Adipose tissue (tissue), 3 donors: ENCODE measurements around the gene C2CD4D. TPM values are rescaled to one million over a fixed set of nuclear protein-coding genes. Genes with fewer than 3 reads are reported as not detected.

Source experiments
- H3K27ac ChIP-seq: one replicate; pipeline ENCODE4 v1.5.1; 2013; ENCODE audit warnings: low read depth, low read length
- WGBS, 3 donors: extraction: QIAGEN DNeasy Blood & Tissue Kit; methylation state at CpG; one replicate each; pipeline ENCODE4 v1.1.7; 2013; 5-methylcytosine and 5-hydroxymethylcytosine counted together
- polyA plus RNA-seq, 3 donors: library from polyadenylated mRNA; stranded (reverse); fragments of 200-250 nt; gene quantifications; one replicate each; pipeline ENCODE4 v1.2.3, GENCODE V29; 2013
- donor health status: healthy with polysubstance abuse.
- donor health status: Bipolar disorder and iron deficiency.
- donor health status: healthy.

Gene C2CD4D
- polyA plus RNA-seq, 3 donors: 0.09 to 0.72 TPM; not detected in 1

- no peak overlapping the region for H3K27ac ChIP-seq
- WGBS, 3 donors: 92 to 98% (median 96%) methylated on average over 3 of the region's 3 CpGs
These were observed 35.7 kb downstream of the C2CD4D start for GRCh38 chr1:151803915-151804314.

GRCh38 chr1:151803164-151803563 is 36.5 kb downstream of the C2CD4D start:
- no peak overlapping the region for H3K27ac ChIP-seq

- WGBS, 3 donors: 84 to 92% (median 92%) methylated on average over 5 of the region's 5 CpGs
These were observed 37.2 kb downstream of the C2CD4D start for GRCh38 chr1:151802372-151802771.

DNA sequence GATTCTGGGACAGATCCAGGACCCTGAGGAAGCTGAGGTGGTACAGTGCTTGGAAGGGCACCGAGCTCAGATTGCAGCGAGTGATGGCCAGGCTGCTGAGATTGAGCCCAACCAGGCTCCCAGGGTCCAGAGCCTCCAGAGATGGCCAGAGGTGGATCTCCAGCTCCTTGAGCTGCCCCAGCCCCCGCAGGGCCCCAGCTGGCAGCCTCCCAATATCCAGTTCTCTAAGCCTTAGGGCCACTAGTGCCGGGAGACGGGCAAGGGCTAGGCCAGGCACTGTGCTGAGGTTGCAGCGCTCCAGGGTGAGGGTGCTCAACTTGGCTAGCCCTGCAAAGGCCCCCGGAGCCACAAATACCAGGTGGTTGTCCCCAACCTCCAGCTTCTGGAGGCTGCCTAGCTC is 37.8 kb downstream of the C2CD4D start:
- no peak overlapping the region for H3K27ac ChIP-seq
- 85 to 89% (median 88%) methylated on average over 7 of the region's 7 CpGs for WGBS, 3 donors

More at GRCh38 chr1:151802372-151802771, 37.2 kb downstream of the C2CD4D start:
- H3K27ac ChIP-seq: no peak overlapping the region

GRCh38 chr1:151801310-151801820 is 38.3 kb downstream of the C2CD4D start:
- H3K27ac ChIP-seq: no peak overlapping the region
- WGBS, 3 donors: 93 to 94% (median 93%) methylated on average over 12 of the region's 12 CpGs

- H3K27ac ChIP-seq: no peak overlapping the region
- 56 to 73% (median 65%) methylated on average over 7 to 8 of the region's 8 CpGs for WGBS, 3 donors
These were observed 38.8 kb downstream of the C2CD4D start for GRCh38 chr1:151800830-151801229.

GRCh38 chr1:151799179-151800022 is 40.2 kb downstream of the C2CD4D start:
- 53 to 66% (median 56%) methylated on average over 9 of the region's 9 CpGs for WGBS, 3 donors
- no peak overlapping the region for H3K27ac ChIP-seq

DNA sequence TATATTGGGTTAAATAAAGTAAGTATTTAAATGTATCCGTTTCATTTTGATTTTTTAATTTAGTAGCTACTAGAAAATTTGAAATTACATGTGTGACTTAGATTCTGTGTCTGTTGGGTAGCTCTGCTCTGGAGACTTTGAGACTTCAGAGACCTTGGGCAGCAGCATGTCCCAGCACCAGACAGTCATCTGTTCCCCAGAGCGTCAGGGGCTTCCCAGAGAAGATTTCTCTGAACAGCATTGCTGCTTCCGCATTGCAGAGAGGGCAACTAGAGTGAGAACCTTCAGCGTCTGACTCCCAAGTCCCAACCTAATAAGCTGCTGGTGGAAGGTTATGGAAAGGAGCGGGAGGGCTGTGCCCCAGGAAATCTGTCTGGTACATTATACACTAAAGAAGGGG is 41.0 kb downstream of the C2CD4D start:
- H3K27ac ChIP-seq: no peak overlapping the region
- WGBS, 3 donors: 85 to 86% (median 85%) methylated on average over 5 of the region's 5 CpGs

- no peak overlapping the region for H3K27ac ChIP-seq
These were observed 48.5 kb downstream of the C2CD4D start for GRCh38 chr1:151790940-151791651.

GRCh38 chr1:151790071-151790939 is 49.3 kb downstream of the C2CD4D start, which contains the start of gene TDRKH:
Gene TDRKH, minus strand, starts transcription at chr1:151790500. Its CDS starts 7,478 bp downstream, at chr1:151783022.
- WGBS, 3 donors: 0 to 1% (median 0%) methylated on average over 58 of the region's 58 CpGs

More at GRCh38 chr1:151790940-151791651, 48.5 kb downstream of the C2CD4D start:
- 0 to 1% (median 1%) methylated on average over 52 of the region's 52 CpGs for WGBS, 3 donors

More at GRCh38 chr1:151790071-151790939, 49.3 kb downstream of the C2CD4D start, which contains the start of gene TDRKH:
- H3K27ac ChIP-seq: no peak within 1 kb of the TSS

Other genes with a start within 250 kb of the C2CD4D start
- 10 to 100 TPM in 1 of 3 donors, 1 to 10 TPM in 2; 3.5 to 19.5 (median 4.7) TPM for gene SNX27, start 227.8 kb downstream of the C2CD4D start, polyA plus RNA-seq
- gene CELF3, start 123.0 kb downstream of the C2CD4D start, polyA plus RNA-seq: 1 to 10 TPM in 1 of 3 donors, under 1 TPM in 1, not detected in 1; 0.13 to 4.6 TPM
- not detected for gene RIIAD1, start 118.3 kb downstream of the C2CD4D start, polyA plus RNA-seq
- 10 to 100 TPM; 35.4 to 63.3 (median 63.1) TPM for gene MRPL9, start 76.3 kb downstream of the C2CD4D start, polyA plus RNA-seq
- gene TDRKH, start 49.3 kb downstream of the C2CD4D start, polyA plus RNA-seq: 1 to 10 TPM; 1.8 to 3.6 (median 2.9) TPM
- gene LINGO4, start 34.4 kb downstream of the C2CD4D start, polyA plus RNA-seq: under 1 TPM in 1 of 3 donors, not detected in 2; 0.29 TPM
- gene RORC, start 8.0 kb downstream of the C2CD4D start, polyA plus RNA-seq: 10 to 100 TPM in 1 of 3 donors, 1 to 10 TPM in 1, under 1 TPM in 1; 0.22 to 57.8 (median 1.2) TPM
- gene THEM5, start 13.9 kb upstream of the C2CD4D start, polyA plus RNA-seq: not detected
- 10 to 100 TPM; 10.7 to 14.4 (median 13.4) TPM for gene THEM4, start 69.7 kb upstream of the C2CD4D start, polyA plus RNA-seq
- gene S100A10, start 154.0 kb upstream of the C2CD4D start, polyA plus RNA-seq: 1,000 to 10,000 TPM in 1 of 3 donors, 100 to 1,000 TPM in 1, 10 to 100 TPM in 1; 77.9 to 1,006 (median 392) TPM
- gene S100A11, start 197.2 kb upstream of the C2CD4D start, polyA plus RNA-seq: 1,000 to 10,000 TPM in 2 of 3 donors, 100 to 1,000 TPM in 1; 254 to 1,637 (median 1,229) TPM
- not detected for gene TCHHL1, start 249.2 kb upstream of the C2CD4D start, polyA plus RNA-seq